HCT116 (cell line): ENCODE measurements around the gene SPSB4. TPM values are rescaled to one million over a fixed set of nuclear protein-coding genes. Genes with fewer than 3 reads are reported as not detected.

Experiments used
- ATAC-seq: fragments of 200-7000 bp; cut with Tn5 transposase; 2 replicates; pipeline ENCODE4 v1.9.1; 2020; ENCODE audit warnings: mild to moderate bottlenecking, moderate library complexity
- BruUV-seq: library from RNA; stranded (reverse); fragments of 400-500 nt; replicated peaks from 2 replicates; lab custom pipeline; 2021; lab: Mats Ljungman, UMichigan
- CTCF ChIA-PET: fragments of 300-600 bp; sonication (Branson Sonifier 250); formaldehyde crosslinking; loops from one replicate; lab custom pipeline; 2021; ENCODE audit warnings: antibody characterized with exemption; lab: Charles Lee
- POLR2A ChIA-PET: fragments of 300-600, 350-600 bp; sonication (Branson Sonifier 250); formaldehyde crosslinking; loops from one replicate; lab custom pipeline; 2021; ENCODE audit warnings: antibody characterized with exemption; lab: Charles Lee
- RAD21 ChIA-PET, 2 experiments: fragments of 300-600 bp; sonication (Branson Sonifier 250); formaldehyde crosslinking; loops; one replicate each; lab custom pipeline; 2023; ENCODE audit warnings: low total read pairs in 2 of 2; ENCODE audit not compliant: uncharacterized antibody in 2 of 2, unreplicated experiment in 2 of 2, low non-redundant PET in 1 of 2; lab: Charles Lee
- DNase-seq: peaks from one replicate; pipeline ENCODE4 v3.0.0-alpha.2; 2010; ENCODE audit warnings: low read depth, low spot score
- H2AFZ ChIP-seq: fragments of 200-600 bp; shearing (Covaris generic), sonication (generic); 2 replicates; pipeline ENCODE4 v1.6.1; 2017; ENCODE audit warnings: low read depth, mixed run types, mixed read lengths, antibody characterized with exemption, low read length; ENCODE audit not compliant: poor library complexity, severe bottlenecking
- H3K27ac ChIP-seq: 2 replicates; pipeline ENCODE4 v1.5.1; 2012; ENCODE audit warnings: low read depth, low read length
- H3K27me3 ChIP-seq: fragments of 200-600 bp; sonication (generic); 2 replicates; pipeline ENCODE4 v1.6.1; 2016; ENCODE audit warnings: mixed run types, low read length, mixed read lengths; ENCODE audit not compliant: insufficient read depth
- H3K36me3 ChIP-seq, 2 experiments: fragments of 200-500 bp in 1 of 2; fragments of 200-600 bp in 1 of 2; sonication (Bioruptor generic) in 1 of 2; sonication (generic) in 1 of 2; 2 replicates each; pipeline versions ENCODE4 v1.5.1 to v1.6.1; 2014 to 2016; ENCODE audit warnings: low read length in 2 of 2, inconsistent platforms in 1 of 2, mixed read lengths in 1 of 2, mixed run types in 1 of 2; ENCODE audit not compliant: insufficient read depth in 2 of 2, control insufficient read depth in 1 of 2
- H3K4me1 ChIP-seq, 2 experiments: fragments of 200-600 bp in 1 of 2; sonication (generic) in 1 of 2; 2 replicates each; pipeline versions ENCODE4 v1.5.1 to v1.6.1; 2012 to 2017; ENCODE audit warnings: low read length in 2 of 2, inconsistent platforms in 1 of 2, mild to moderate bottlenecking in 1 of 2, mixed read lengths in 1 of 2, mixed run types in 1 of 2, moderate library complexity in 1 of 2; ENCODE audit not compliant: insufficient read depth in 2 of 2, control insufficient read depth in 1 of 2
- H3K4me2 ChIP-seq: fragments of 200-600 bp; sonication (generic); 2 replicates; pipeline ENCODE4 v1.6.1; 2017; ENCODE audit warnings: mixed run types, low read length, mixed read lengths
- H3K4me3 ChIP-seq, 2 experiments: fragments of 200-600 bp in 1 of 2; sonication (generic) in 1 of 2; replicated peaks in 1 of 2; 2 replicates each; pipeline ENCODE4 v1.5.1; 2011 to 2016; ENCODE audit warnings: low read length in 2 of 2, control low read depth in 1 of 2, low read depth in 1 of 2, mild to moderate bottlenecking in 1 of 2, mixed read lengths in 1 of 2, mixed run types in 1 of 2
- H3K79me2 ChIP-seq: fragments of 200-600 bp; sonication (generic); 2 replicates; pipeline ENCODE4 v1.6.1; 2017; ENCODE audit warnings: mild to moderate bottlenecking, mixed run types, low read length, moderate library complexity, mixed read lengths; ENCODE audit not compliant: insufficient read depth
- H3K9ac ChIP-seq: fragments of 200-600 bp; sonication (generic); 2 replicates; pipeline ENCODE4 v1.6.1; 2016; ENCODE audit warnings: low read length, mixed read lengths
- H3K9me2 ChIP-seq: fragments of 200-600 bp; sonication (generic), shearing (Covaris generic); 2 replicates; pipeline ENCODE4 v1.6.1; 2017; ENCODE audit warnings: mixed run types, mild to moderate bottlenecking, moderate library complexity; ENCODE audit not compliant: insufficient read depth
- H3K9me3 ChIP-seq, 2 experiments: fragments of 200-500 bp in 1 of 2; fragments of 200-600 bp in 1 of 2; sonication (Bioruptor generic) in 1 of 2; sonication (generic) in 1 of 2; 2 replicates each; pipeline ENCODE4 v1.6.1; 2014 to 2017; ENCODE audit warnings: low read length in 2 of 2, mixed read lengths in 2 of 2, inconsistent platforms in 1 of 2, low read depth in 1 of 2, mild to moderate bottlenecking in 1 of 2, mixed run types in 1 of 2, moderate library complexity in 1 of 2; ENCODE audit not compliant: control insufficient read depth in 1 of 2, insufficient read depth in 1 of 2
- H4K20me1 ChIP-seq: fragments of 200-600 bp; sonication (generic), shearing (Covaris generic); 2 replicates; pipeline ENCODE4 v1.6.1; 2017; ENCODE audit warnings: mixed run types, mild to moderate bottlenecking, moderate library complexity; ENCODE audit not compliant: insufficient read depth
- CEBPB ChIP-seq: IDR thresholded peaks from 2 replicates; pipeline ENCODE4 v1.6.1; 2012; ENCODE audit warnings: low read depth
- EGR1 ChIP-seq: IDR thresholded peaks from 2 replicates; pipeline ENCODE4 v1.6.1; 2012; ENCODE audit warnings: low read depth
- ELF1 ChIP-seq: IDR thresholded peaks from 2 replicates; pipeline ENCODE4 v1.6.1; 2012; ENCODE audit warnings: low read depth, borderline replicate concordance
- POLR2AphosphoS5 ChIP-seq: IDR thresholded peaks from 2 replicates; pipeline ENCODE4 v1.6.1; 2011; ENCODE audit warnings: mild to moderate bottlenecking, low read depth, low read length, moderate library complexity
- TCF7L2 ChIP-seq: IDR thresholded peaks from 2 replicates; pipeline ENCODE4 v1.7.0; 2011; ENCODE audit warnings: borderline replicate concordance, inconsistent platforms; ENCODE audit not compliant: insufficient read depth, insufficient read length; ENCODE audit errors: extremely low read depth
- YY1 ChIP-seq: IDR thresholded peaks from 2 replicates; pipeline ENCODE4 v1.6.1; 2011; ENCODE audit warnings: low read length, low read depth, moderate library complexity, mild to moderate bottlenecking; ENCODE audit not compliant: insufficient replicate concordance; ENCODE audit errors: extremely low read depth
- ZNF274 ChIP-seq: fragments of 200-500 bp; sonication (Bioruptor generic); IDR thresholded peaks from 2 replicates; pipeline ENCODE4 v1.6.1; 2014; ENCODE audit warnings: mild to moderate bottlenecking, low read depth, low read length, inconsistent platforms
- intact Hi-C: fragments of 100-400 bp; cut with micrococcal nuclease; formaldehyde crosslinking; loops from 2 replicates; pipeline ENCODE4 v1.10.0; 2022
- total RNA-seq: library from RNA; stranded (reverse); gene quantifications from one replicate; pipeline ENCODE4 v1.2.1, GENCODE V29; 2021; ENCODE audit not compliant: unreplicated experiment
- TF ChIP-seq, protein P1 (sequence below), 3 experiments: fragments of 200-600 bp in 1 of 3; sonication (generic) in 1 of 3; IDR thresholded peaks in 2 of 3; conservative IDR thresholded peaks in 1 of 3; 2 replicates each; pipeline ENCODE4 v1.5.1; 2012 to 2017; ENCODE audit warnings: low read depth in 2 of 3, low read length in 2 of 3, antibody characterized with exemption in 1 of 3, borderline replicate concordance in 1 of 3, control low read depth in 1 of 3, mild to moderate bottlenecking in 1 of 3, mixed read lengths in 1 of 3, mixed run types in 1 of 3, moderate library complexity in 1 of 3; ENCODE audit not compliant: insufficient read depth in 1 of 3
- TF ChIP-seq, protein P2 (sequence below): IDR thresholded peaks from 2 replicates; pipeline ENCODE4 v1.6.1; 2012
- TF ChIP-seq, protein P3 (sequence below): IDR thresholded peaks from 2 replicates; pipeline ENCODE4 v1.6.1; 2011; ENCODE audit warnings: mild to moderate bottlenecking, low read length, moderate library complexity; ENCODE audit not compliant: insufficient replicate concordance; ENCODE audit errors: extremely low read depth
- TF ChIP-seq, protein P4 (sequence below): IDR thresholded peaks from 2 replicates; pipeline ENCODE4 v1.6.1; 2012

Gene SPSB4
- total RNA-seq, 1 experiment from 2014 or later = 0.57 TPM

DNA sequence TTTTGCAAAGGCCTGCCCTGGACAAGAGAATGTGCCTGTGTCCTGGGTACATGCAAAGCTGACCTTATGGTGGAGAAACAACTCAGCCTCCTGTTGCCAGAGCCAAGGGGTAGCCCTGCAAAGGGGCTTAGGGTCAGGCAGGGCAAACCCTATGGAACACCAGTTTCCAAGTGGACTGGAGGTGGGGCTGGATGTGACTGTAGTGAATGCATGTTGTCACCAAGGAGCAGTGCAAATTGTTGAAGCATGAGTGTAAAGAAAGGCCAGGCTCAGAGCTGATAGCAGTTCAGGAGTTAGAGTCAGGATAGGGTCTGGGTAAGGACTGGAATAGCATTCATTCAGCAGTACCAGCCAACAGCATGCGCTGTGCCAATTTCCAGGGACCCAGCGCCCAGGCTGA, 97.6 kb downstream of the SPSB4 start (continued):
- TF ChIP-seq ZNF274 (no peak), CEBPB (no peak), YY1 (no peak), EGR1 (no peak), ELF1 (no peak), POLR2AphosphoS5 (no peak)
- TF ChIP-seq, all 23 proteins: peak for 0

DNA sequence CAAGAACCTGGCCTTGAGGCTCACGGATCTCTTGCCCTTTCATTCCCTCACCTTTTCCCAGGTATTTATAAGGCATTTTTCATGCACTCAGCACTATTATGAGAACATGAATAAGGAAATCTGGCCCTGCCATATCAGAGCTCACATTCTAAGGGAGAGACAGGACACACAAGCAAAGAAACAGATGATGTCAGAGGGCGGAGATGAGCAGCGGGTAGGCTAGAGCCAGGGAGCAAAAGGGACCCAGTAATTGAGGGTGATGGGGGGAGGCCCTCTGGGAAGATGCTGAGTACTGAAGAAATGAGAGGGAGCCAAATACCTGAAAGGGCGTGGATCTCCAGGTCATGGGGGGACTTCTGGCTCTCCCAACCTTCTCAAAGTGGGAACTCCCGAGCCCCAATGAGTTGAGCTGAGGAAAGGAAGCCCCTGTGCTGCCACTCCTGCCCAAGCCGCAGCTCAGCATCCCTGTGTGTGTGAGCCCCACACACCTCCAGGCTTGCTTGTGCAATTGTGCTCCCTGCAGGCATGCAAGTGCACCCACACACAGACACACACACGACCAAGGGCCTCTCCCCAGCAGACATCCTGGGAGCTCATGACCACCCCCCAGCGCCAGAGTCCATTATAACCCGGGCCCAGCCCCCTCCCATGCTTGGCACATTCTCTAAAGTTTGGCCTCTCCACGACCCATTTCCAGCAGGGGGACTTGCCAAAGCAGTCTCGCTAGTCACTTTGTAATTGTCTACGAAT, 99.1 kb downstream of the SPSB4 start:
- no peak overlapping the region for H2AFZ ChIP-seq
- H3K4me1 ChIP-seq = no peaks in the 10 kb centered on the region
- no peaks in the 10 kb centered on the region for H3K9me3 ChIP-seq
- H3K4me2 ChIP-seq = no peak overlapping the region
- DNase-seq = no peak
- RAD21 ChIA-PET = interaction anchor here in 1 of 2 experiments (0.7 kb wide), 1 partner anchor 212 kb away, joined by 4 read pairs; no protein-coding TSS in a partner anchor
- ATAC-seq = no peak
- no peaks in the 10 kb centered on the region for H3K79me2 ChIP-seq
- intact Hi-C loops = no loop called here
- peaks cover 6% of the 10 kb centered on the region; the same call in 1 of the 2 replicates for H3K27me3 ChIP-seq
- H3K9ac ChIP-seq = no peak overlapping the region
- CTCF ChIA-PET = no interaction called here
- no peaks in the 10 kb centered on the region for H4K20me1 ChIP-seq
- no TSS peak for BruUV-seq
- POLR2A ChIA-PET = no interaction called here
- H3K36me3 ChIP-seq = no peaks in the 10 kb centered on the region
- H3K27ac ChIP-seq = no peak overlapping the region
- TF ChIP-seq ZNF274 (no peak), EGR1 (no peak), CEBPB (no peak), TCF7L2 (no peak)
- TF ChIP-seq, protein P1, sequence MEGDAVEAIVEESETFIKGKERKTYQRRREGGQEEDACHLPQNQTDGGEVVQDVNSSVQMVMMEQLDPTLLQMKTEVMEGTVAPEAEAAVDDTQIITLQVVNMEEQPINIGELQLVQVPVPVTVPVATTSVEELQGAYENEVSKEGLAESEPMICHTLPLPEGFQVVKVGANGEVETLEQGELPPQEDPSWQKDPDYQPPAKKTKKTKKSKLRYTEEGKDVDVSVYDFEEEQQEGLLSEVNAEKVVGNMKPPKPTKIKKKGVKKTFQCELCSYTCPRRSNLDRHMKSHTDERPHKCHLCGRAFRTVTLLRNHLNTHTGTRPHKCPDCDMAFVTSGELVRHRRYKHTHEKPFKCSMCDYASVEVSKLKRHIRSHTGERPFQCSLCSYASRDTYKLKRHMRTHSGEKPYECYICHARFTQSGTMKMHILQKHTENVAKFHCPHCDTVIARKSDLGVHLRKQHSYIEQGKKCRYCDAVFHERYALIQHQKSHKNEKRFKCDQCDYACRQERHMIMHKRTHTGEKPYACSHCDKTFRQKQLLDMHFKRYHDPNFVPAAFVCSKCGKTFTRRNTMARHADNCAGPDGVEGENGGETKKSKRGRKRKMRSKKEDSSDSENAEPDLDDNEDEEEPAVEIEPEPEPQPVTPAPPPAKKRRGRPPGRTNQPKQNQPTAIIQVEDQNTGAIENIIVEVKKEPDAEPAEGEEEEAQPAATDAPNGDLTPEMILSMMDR (IDR thresholded peaks at IDR 0.05 in 2 of 3, conservative IDR thresholded peaks at IDR 0.05 in 1 of 3; ENCODE audit: borderline replicate concordance in 1 of 3, insufficient read depth in 1 of 3, low read depth in 2 of 3, low read length in 2 of 3) = no peak
- TF ChIP-seq, protein P2, sequence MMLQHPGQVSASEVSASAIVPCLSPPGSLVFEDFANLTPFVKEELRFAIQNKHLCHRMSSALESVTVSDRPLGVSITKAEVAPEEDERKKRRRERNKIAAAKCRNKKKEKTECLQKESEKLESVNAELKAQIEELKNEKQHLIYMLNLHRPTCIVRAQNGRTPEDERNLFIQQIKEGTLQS = no peak
- TF ChIP-seq, protein P3, sequence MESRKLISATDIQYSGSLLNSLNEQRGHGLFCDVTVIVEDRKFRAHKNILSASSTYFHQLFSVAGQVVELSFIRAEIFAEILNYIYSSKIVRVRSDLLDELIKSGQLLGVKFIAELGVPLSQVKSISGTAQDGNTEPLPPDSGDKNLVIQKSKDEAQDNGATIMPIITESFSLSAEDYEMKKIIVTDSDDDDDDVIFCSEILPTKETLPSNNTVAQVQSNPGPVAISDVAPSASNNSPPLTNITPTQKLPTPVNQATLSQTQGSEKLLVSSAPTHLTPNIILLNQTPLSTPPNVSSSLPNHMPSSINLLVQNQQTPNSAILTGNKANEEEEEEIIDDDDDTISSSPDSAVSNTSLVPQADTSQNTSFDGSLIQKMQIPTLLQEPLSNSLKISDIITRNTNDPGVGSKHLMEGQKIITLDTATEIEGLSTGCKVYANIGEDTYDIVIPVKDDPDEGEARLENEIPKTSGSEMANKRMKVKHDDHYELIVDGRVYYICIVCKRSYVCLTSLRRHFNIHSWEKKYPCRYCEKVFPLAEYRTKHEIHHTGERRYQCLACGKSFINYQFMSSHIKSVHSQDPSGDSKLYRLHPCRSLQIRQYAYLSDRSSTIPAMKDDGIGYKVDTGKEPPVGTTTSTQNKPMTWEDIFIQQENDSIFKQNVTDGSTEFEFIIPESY = no peak
- TF ChIP-seq, protein P4, sequence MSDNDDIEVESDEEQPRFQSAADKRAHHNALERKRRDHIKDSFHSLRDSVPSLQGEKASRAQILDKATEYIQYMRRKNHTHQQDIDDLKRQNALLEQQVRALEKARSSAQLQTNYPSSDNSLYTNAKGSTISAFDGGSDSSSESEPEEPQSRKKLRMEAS = no peak
- TF ChIP-seq, all 23 proteins: peak for 0
- Histone ChIP-seq H3K9me2 (no peaks in the 10 kb centered on the region), H3K4me3 (no peak overlapping the region)
